Measurements from ENCODE around the gene NUAK2.

NUAK2 gene

GRCh38 chr1:205359771-205360565 lies 38.4 kb upstream of the NUAK2 start:
- TF ChIP-seq CTCF (conservative IDR thresholded peaks at IDR 0.05; ENCODE audit: low read length), result no peak
- DNase-seq (ENCODE audit: low read depth), result no peak
- H3K4me3 ChIP-seq (ENCODE audit: low read length), result no peak overlapping the region

GRCh38 chr1:205358579-205358978 lies 37.0 kb upstream of the NUAK2 start:
- no peak for TF ChIP-seq CTCF (conservative IDR thresholded peaks at IDR 0.05; ENCODE audit: low read length)
- no peak for DNase-seq (ENCODE audit: low read depth)
- H3K4me3 ChIP-seq (ENCODE audit: low read length), result no peak overlapping the region

GRCh38 chr1:205357567-205357966 lies 36.0 kb upstream of the NUAK2 start:
- TF ChIP-seq CTCF (conservative IDR thresholded peaks at IDR 0.05; ENCODE audit: low read length), result no peak
- no peak for DNase-seq (ENCODE audit: low read depth)
- no peak overlapping the region for H3K4me3 ChIP-seq (ENCODE audit: low read length)

GRCh38 chr1:205356440-205357139 lies 35.0 kb upstream of the NUAK2 start, which contains the start of gene KLHDC8A:
Gene KLHDC8A, minus strand, starts transcription at chr1:205356922. Its CDS starts 13,318 bp downstream, at chr1:205343604.
- TF ChIP-seq CTCF (conservative IDR thresholded peaks at IDR 0.05; ENCODE audit: low read length), result no peak
- no peak within 1 kb of the TSS for H3K4me3 ChIP-seq (ENCODE audit: low read length)
- no peak for DNase-seq (ENCODE audit: low read depth)

- no peak for TF ChIP-seq CTCF (conservative IDR thresholded peaks at IDR 0.05; ENCODE audit: low read length)
Observed at GRCh38 chr1:205355075-205355453, 33.5 kb upstream of the NUAK2 start.

GRCh38 chr1:205354259-205355074 lies 32.9 kb upstream of the NUAK2 start:
- TF ChIP-seq CTCF (conservative IDR thresholded peaks at IDR 0.05; ENCODE audit: low read length), result peak; percentile 95
- no peak overlapping the region for H3K4me3 ChIP-seq (ENCODE audit: low read length)
- peak; percentile 69 for DNase-seq (ENCODE audit: low read depth)

More at GRCh38 chr1:205355075-205355453, 33.5 kb upstream of the NUAK2 start:
- H3K4me3 ChIP-seq (ENCODE audit: low read length), result no peak overlapping the region
- peak; percentile 69 for DNase-seq (ENCODE audit: low read depth)

Data from AG10803 (cell line).